DMS79 (cell line): ENCODE data around the gene PTP4A2.

Experiments
- DNase-seq: peaks from one replicate; lab custom pipeline; 2025; lab: John Stamatoyannopoulos, UW

The PTP4A2 gene

GRCh38 chr1:31885851-31886250 lies 52.3 kb downstream of the PTP4A2 start:
- DNase-seq, result no peak

GRCh38 chr1:31883357-31883942 lies 54.7 kb downstream of the PTP4A2 start:
- no peak for DNase-seq

- no peak for DNase-seq
Observed at GRCh38 chr1:31881688-31882000, 56.5 kb downstream of the PTP4A2 start.

- DNase-seq, result peak; percentile 48
Observed at GRCh38 chr1:31880957-31881687, 57.0 kb downstream of the PTP4A2 start.

GRCh38 chr1:31879981-31880608 lies 58.1 kb downstream of the PTP4A2 start:
- DNase-seq, result no peak

GRCh38 chr1:31878058-31878457 lies 60.1 kb downstream of the PTP4A2 start:
- DNase-seq, result no peak

GRCh38 chr1:31877544-31877943 lies 60.6 kb downstream of the PTP4A2 start:
- no peak for DNase-seq

GRCh38 chr1:31875636-31876236 lies 62.4 kb downstream of the PTP4A2 start:
- no peak for DNase-seq

- DNase-seq, result no peak
Observed at GRCh38 chr1:31874942-31875341, 63.2 kb downstream of the PTP4A2 start.

GRCh38 chr1:31872658-31873636 lies 65.2 kb downstream of the PTP4A2 start:
- no peak for DNase-seq

GRCh38 chr1:31871703-31872102 lies 66.5 kb downstream of the PTP4A2 start:
- DNase-seq, result no peak

- DNase-seq, result no peak
Observed at GRCh38 chr1:31870086-31870736, 68.0 kb downstream of the PTP4A2 start.

- no peak for DNase-seq
Observed at GRCh38 chr1:31869449-31869848, 68.7 kb downstream of the PTP4A2 start.

- no peak for DNase-seq
Observed at GRCh38 chr1:31868862-31869261, 69.3 kb downstream of the PTP4A2 start.

- DNase-seq, result no peak
Observed at GRCh38 chr1:31867546-31867945, 70.6 kb downstream of the PTP4A2 start.

- DNase-seq, result peak; percentile 17
Observed at GRCh38 chr1:31866450-31867032, 71.6 kb downstream of the PTP4A2 start.

- DNase-seq, result no peak
Observed at GRCh38 chr1:31865728-31866449, 72.3 kb downstream of the PTP4A2 start.

GRCh38 chr1:31862071-31862470 lies 76.1 kb downstream of the PTP4A2 start:
- DNase-seq, result no peak

- no peak for DNase-seq
Observed at GRCh38 chr1:31861346-31861745, 76.8 kb downstream of the PTP4A2 start.

GRCh38 chr1:31860581-31860980 lies 77.6 kb downstream of the PTP4A2 start:
- DNase-seq, result no peak
